ENCODE results near the gene PPM1N.
A peak's percentile ranks its signal among the peaks of the same experiment; 100 is the strongest.

Gene PPM1N

GRCh38 chr19:45492627-45493470, 5.4 kb upstream of the PPM1N start:
- DNase-seq = no peak

- no peak for DNase-seq
Measured at GRCh38 chr19:45494261-45494916, 3.9 kb upstream of the PPM1N start.

- no peak for DNase-seq
Measured at GRCh38 chr19:45495178-45495577, 3.1 kb upstream of the PPM1N start.

GRCh38 chr19:45496349-45496953, 1.8 kb upstream of the PPM1N start:
- no peak for DNase-seq

GRCh38 chr19:45497791-45498190, 452 bp upstream of the PPM1N start:
- no peak for DNase-seq

- DNase-seq = peak; percentile 67
Measured at GRCh38 chr19:45499196-45500180, 1.2 kb downstream of the PPM1N start.

GRCh38 chr19:45500918-45501729, 2.9 kb downstream of the PPM1N start:
- DNase-seq = no peak

- no peak for DNase-seq
Measured at GRCh38 chr19:45501730-45502014, 3.4 kb downstream of the PPM1N start.

GRCh38 chr19:45502111-45502510, 3.9 kb downstream of the PPM1N start:
- DNase-seq = no peak

GRCh38 chr19:45503909-45504308, 5.7 kb downstream of the PPM1N start:
- DNase-seq = no peak

- no peak for DNase-seq
Measured at GRCh38 chr19:45505151-45505995, 7.1 kb downstream of the PPM1N start.

GRCh38 chr19:45505996-45506245, 7.7 kb downstream of the PPM1N start:
- no peak for DNase-seq

- DNase-seq = peak; percentile 99
Measured at GRCh38 chr19:45506246-45506988, 8.2 kb downstream of the PPM1N start.

GRCh38 chr19:45506989-45507871, 9.0 kb downstream of the PPM1N start, which contains the start of gene VASP:
Gene VASP, plus strand, starts transcription at chr19:45507479. Its CDS starts 293 bp downstream, at chr19:45507772.
- peak; percentile 90 for DNase-seq

- DNase-seq = no peak
Measured at GRCh38 chr19:45507872-45508416, 9.7 kb downstream of the PPM1N start.

- peak; percentile 45 for DNase-seq
Measured at GRCh38 chr19:45508417-45508860, 10.2 kb downstream of the PPM1N start.

GRCh38 chr19:45508861-45509691, 10.8 kb downstream of the PPM1N start:
- DNase-seq = no peak

- no peak for DNase-seq
Measured at GRCh38 chr19:45509692-45510015, 11.4 kb downstream of the PPM1N start.

All from activated T-cell treated with anti-CD3 and anti-CD28 coated beads for 4 hours (primary cell).